ENCODE results near the gene PDE8A.

Gene PDE8A

DNA sequence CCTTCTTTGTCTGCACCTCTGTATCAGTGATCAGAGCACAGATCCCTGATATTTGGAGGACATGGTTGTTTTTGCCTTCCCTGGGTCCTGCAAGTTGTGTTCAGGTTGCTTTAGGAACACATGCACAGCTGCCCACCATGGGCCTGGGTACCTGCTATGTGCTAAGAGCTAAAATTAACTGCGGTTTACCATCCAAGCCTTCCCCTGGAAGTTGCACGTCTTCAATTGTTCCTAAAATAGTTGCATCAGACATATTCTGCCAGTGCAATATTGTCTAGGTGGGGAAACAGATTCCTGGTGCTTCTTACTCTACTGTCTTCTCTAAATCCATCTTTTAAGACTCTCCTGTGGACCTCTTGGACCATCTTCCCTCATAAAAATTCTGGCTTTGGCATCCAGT lies 80.9 kb downstream of the PDE8A start:
- POLR2A ChIA-PET, result no interaction called here
- CTCF ChIA-PET, result no interaction called here
- TF ChIP-seq ZNF701 (tag by site-specific recombination; IDR thresholded peaks at IDR 0.05), result no peak
- TF ChIP-seq, protein P1, sequence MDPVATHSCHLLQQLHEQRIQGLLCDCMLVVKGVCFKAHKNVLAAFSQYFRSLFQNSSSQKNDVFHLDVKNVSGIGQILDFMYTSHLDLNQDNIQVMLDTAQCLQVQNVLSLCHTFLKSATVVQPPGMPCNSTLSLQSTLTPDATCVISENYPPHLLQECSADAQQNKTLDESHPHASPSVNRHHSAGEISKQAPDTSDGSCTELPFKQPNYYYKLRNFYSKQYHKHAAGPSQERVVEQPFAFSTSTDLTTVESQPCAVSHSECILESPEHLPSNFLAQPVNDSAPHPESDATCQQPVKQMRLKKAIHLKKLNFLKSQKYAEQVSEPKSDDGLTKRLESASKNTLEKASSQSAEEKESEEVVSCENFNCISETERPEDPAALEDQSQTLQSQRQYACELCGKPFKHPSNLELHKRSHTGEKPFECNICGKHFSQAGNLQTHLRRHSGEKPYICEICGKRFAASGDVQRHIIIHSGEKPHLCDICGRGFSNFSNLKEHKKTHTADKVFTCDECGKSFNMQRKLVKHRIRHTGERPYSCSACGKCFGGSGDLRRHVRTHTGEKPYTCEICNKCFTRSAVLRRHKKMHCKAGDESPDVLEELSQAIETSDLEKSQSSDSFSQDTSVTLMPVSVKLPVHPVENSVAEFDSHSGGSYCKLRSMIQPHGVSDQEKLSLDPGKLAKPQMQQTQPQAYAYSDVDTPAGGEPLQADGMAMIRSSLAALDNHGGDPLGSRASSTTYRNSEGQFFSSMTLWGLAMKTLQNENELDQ (tag by site-specific recombination; IDR thresholded peaks at IDR 0.05; ENCODE audit: low read depth), result no peak
- no peak for TF ChIP-seq ZNF549 (tag by site-specific recombination; IDR thresholded peaks at IDR 0.05)
- TF ChIP-seq ZNF292 (tag by site-specific recombination; IDR thresholded peaks at IDR 0.05; ENCODE audit: borderline replicate concordance, low read depth), result no peak
- TF ChIP-seq, protein P2, sequence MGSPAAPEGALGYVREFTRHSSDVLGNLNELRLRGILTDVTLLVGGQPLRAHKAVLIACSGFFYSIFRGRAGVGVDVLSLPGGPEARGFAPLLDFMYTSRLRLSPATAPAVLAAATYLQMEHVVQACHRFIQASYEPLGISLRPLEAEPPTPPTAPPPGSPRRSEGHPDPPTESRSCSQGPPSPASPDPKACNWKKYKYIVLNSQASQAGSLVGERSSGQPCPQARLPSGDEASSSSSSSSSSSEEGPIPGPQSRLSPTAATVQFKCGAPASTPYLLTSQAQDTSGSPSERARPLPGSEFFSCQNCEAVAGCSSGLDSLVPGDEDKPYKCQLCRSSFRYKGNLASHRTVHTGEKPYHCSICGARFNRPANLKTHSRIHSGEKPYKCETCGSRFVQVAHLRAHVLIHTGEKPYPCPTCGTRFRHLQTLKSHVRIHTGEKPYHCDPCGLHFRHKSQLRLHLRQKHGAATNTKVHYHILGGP (tag by site-specific recombination; IDR thresholded peaks at IDR 0.05), result no peak
- TF ChIP-seq ZNF266 (tag by site-specific recombination; IDR thresholded peaks at IDR 0.05; ENCODE audit: low read depth), result no peak
- no peak for TF ChIP-seq ZNF423 (tag by site-specific recombination; IDR thresholded peaks at IDR 0.05)
- TF ChIP-seq ZNF555 (tag by site-specific recombination; conservative IDR thresholded peaks at IDR 0.05), result no peak
- TF ChIP-seq, protein P3, sequence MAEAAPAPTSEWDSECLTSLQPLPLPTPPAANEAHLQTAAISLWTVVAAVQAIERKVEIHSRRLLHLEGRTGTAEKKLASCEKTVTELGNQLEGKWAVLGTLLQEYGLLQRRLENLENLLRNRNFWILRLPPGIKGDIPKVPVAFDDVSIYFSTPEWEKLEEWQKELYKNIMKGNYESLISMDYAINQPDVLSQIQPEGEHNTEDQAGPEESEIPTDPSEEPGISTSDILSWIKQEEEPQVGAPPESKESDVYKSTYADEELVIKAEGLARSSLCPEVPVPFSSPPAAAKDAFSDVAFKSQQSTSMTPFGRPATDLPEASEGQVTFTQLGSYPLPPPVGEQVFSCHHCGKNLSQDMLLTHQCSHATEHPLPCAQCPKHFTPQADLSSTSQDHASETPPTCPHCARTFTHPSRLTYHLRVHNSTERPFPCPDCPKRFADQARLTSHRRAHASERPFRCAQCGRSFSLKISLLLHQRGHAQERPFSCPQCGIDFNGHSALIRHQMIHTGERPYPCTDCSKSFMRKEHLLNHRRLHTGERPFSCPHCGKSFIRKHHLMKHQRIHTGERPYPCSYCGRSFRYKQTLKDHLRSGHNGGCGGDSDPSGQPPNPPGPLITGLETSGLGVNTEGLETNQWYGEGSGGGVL (tag by site-specific recombination; IDR thresholded peaks at IDR 0.05), result no peak
- TF ChIP-seq ZNF140 (tag by site-specific recombination; IDR thresholded peaks at IDR 0.05), result no peak
- TF ChIP-seq ZNF664 (tag by site-specific recombination; IDR thresholded peaks at IDR 0.05), result no peak
- no peak for TF ChIP-seq GLI4 (tag by site-specific recombination; IDR thresholded peaks at IDR 0.05)
- TF ChIP-seq, protein P4, sequence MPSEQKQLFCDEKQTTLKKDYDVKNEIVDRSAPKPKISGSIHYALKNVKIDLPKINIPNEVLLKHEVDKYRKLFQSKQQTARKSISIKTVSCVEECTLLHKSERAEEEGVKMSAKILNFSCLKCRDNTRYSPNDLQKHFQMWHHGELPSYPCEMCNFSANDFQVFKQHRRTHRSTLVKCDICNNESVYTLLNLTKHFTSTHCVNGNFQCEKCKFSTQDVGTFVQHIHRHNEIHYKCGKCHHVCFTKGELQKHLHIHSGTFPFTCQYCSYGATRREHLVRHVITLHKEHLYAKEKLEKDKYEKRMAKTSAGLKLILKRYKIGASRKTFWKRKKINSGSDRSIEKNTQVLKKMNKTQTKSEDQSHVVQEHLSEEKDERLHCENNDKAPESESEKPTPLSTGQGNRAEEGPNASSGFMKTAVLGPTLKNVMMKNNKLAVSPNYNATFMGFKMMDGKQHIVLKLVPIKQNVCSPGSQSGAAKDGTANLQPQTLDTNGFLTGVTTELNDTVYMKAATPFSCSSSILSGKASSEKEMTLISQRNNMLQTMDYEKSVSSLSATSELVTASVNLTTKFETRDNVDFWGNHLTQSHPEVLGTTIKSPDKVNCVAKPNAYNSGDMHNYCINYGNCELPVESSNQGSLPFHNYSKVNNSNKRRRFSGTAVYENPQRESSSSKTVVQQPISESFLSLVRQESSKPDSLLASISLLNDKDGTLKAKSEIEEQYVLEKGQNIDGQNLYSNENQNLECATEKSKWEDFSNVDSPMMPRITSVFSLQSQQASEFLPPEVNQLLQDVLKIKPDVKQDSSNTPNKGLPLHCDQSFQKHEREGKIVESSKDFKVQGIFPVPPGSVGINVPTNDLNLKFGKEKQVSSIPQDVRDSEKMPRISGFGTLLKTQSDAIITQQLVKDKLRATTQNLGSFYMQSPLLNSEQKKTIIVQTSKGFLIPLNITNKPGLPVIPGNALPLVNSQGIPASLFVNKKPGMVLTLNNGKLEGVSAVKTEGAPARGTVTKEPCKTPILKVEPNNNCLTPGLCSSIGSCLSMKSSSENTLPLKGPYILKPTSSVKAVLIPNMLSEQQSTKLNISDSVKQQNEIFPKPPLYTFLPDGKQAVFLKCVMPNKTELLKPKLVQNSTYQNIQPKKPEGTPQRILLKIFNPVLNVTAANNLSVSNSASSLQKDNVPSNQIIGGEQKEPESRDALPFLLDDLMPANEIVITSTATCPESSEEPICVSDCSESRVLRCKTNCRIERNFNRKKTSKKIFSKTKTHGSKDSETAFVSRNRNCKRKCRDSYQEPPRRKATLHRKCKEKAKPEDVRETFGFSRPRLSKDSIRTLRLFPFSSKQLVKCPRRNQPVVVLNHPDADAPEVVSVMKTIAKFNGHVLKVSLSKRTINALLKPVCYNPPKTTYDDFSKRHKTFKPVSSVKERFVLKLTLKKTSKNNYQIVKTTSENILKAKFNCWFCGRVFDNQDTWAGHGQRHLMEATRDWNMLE (tag by site-specific recombination; conservative IDR thresholded peaks at IDR 0.05; ENCODE audit: low read depth), result no peak
- TF ChIP-seq, protein P5, sequence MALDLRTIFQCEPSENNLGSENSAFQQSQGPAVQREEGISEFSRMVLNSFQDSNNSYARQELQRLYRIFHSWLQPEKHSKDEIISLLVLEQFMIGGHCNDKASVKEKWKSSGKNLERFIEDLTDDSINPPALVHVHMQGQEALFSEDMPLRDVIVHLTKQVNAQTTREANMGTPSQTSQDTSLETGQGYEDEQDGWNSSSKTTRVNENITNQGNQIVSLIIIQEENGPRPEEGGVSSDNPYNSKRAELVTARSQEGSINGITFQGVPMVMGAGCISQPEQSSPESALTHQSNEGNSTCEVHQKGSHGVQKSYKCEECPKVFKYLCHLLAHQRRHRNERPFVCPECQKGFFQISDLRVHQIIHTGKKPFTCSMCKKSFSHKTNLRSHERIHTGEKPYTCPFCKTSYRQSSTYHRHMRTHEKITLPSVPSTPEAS (tag by site-specific recombination; IDR thresholded peaks at IDR 0.05), result no peak
- no peak for TF ChIP-seq ZNF792 (tag by site-specific recombination; IDR thresholded peaks at IDR 0.05)
- TF ChIP-seq, protein P6, sequence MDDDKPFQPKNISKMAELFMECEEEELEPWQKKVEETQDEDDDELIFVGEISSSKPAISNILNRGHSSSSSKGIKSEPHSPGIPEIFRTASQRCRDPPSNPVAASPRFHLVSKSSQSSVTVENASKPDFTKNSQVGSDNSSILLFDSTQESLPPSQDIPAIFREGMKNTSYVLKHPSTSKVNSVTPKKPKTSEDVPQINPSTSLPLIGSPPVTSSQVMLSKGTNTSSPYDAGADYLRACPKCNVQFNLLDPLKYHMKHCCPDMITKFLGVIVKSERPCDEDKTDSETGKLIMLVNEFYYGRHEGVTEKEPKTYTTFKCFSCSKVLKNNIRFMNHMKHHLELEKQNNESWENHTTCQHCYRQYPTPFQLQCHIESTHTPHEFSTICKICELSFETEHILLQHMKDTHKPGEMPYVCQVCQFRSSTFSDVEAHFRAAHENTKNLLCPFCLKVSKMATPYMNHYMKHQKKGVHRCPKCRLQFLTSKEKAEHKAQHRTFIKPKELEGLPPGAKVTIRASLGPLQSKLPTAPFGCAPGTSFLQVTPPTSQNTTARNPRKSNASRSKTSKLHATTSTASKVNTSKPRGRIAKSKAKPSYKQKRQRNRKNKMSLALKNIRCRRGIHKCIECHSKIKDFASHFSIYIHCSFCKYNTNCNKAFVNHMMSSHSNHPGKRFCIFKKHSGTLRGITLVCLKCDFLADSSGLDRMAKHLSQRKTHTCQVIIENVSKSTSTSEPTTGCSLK (tag by site-specific recombination; IDR thresholded peaks at IDR 0.05), result no peak
- no peak for TF ChIP-seq IKZF3 (tag by site-specific recombination; IDR thresholded peaks at IDR 0.05)
- TF ChIP-seq, protein P7, sequence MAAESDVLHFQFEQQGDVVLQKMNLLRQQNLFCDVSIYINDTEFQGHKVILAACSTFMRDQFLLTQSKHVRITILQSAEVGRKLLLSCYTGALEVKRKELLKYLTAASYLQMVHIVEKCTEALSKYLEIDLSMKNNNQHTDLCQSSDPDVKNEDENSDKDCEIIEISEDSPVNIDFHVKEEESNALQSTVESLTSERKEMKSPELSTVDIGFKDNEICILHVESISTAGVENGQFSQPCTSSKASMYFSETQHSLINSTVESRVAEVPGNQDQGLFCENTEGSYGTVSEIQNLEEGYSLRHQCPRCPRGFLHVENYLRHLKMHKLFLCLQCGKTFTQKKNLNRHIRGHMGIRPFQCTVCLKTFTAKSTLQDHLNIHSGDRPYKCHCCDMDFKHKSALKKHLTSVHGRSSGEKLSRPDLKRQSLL (tag by site-specific recombination; IDR thresholded peaks at IDR 0.05), result no peak
- no peak for TF ChIP-seq ZSCAN23 (tag by site-specific recombination; IDR thresholded peaks at IDR 0.05)
- peaks cover 4 to 10% of the 10 kb centered on the region in 2 experiments for H3K36me3 ChIP-seq (ENCODE audit: control insufficient read depth in 2 of 2, insufficient read depth in 1 of 2, low read length in 2 of 2)
- H3K4me1 ChIP-seq (ENCODE audit: control insufficient read depth, insufficient read depth, low read length), result no peaks in the 10 kb centered on the region
- H3K9me3 ChIP-seq (ENCODE audit: control insufficient read depth, insufficient read depth, low read depth, low read length), result no peaks in the 10 kb centered on the region
- no peak overlapping the region for H3K4me3 ChIP-seq (ENCODE audit: low read depth, low read length)
- H3K27ac ChIP-seq (ENCODE audit: extremely low read depth, low read depth, low read length), result no peak overlapping the region
